ENCODE results near the gene KANK3. TPM values are rescaled to one million over a fixed set of nuclear protein-coding genes. Genes with fewer than 3 reads are reported as not detected.
A peak's percentile ranks its signal among the peaks of the same experiment; 100 is the strongest.
"Not testable (repeated sequence)": the region's sequence is repeated elsewhere in the genome, so short reads cannot be mapped to it uniquely, and the experiment has no call there.

The KANK3 gene
- polyA plus RNA-seq, 1 donor from 2014 or later = 2.8 TPM

DNA sequence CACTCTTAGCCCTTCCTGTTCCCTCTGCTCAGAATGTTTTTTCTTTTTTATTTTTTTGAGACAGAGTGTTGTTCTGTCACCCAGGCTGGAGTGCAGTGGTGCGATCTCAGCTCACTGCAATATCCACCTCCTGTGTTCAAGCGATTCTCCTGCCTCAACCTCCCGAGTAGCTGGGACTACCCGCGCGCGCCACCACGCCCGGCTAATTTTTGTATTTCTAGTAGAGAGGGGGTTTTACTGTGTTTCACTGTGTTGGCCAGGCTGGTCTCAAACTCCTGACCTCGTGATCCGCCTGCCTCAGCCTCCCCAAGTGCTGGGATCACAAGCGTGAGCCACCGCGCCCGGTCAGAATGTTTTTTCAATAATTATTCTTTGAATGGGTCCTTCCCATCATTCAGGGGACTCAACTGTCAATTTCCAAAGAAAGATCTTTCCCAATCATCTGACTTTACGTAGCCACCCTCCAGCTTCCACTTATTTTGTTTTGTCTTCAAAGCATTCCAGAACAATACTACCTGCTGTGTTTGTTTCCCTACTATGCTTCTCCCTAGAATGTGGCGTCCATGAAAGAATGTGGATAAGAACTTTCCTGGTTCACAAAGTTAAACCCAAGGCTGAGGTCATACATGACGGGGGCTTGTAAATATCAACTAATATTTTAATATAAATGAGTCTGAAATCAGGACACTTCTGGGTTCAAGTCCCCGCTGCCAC lies 23.1 kb downstream of the KANK3 start:
- no peaks in the 10 kb centered on the region for H3F3A ChIP-seq (ENCODE audit: insufficient read depth, low read length, poor library complexity, severe bottlenecking)
- peak overlapping the region; percentile 95 for H3K9ac ChIP-seq (ENCODE audit: low read length)
- H3K79me2 ChIP-seq (replicated peaks; ENCODE audit: insufficient read depth, low read length) = peaks cover 29% of the 10 kb centered on the region
- no peaks in the 10 kb centered on the region for H3K9me3 ChIP-seq (ENCODE audit: low read length)
- H3K4me2 ChIP-seq (ENCODE audit: low read length) = peak overlapping the region; percentile 100
- H3K9me2 ChIP-seq (ENCODE audit: insufficient read depth, low read length) = no peaks in the 10 kb centered on the region
- H3K4me3 ChIP-seq (ENCODE audit: low read length) = peak overlapping the region; percentile 83
- no peak for TF ChIP-seq CTCF (IDR thresholded peaks at IDR 0.05; ENCODE audit: poor library complexity, severe bottlenecking)
- TF ChIP-seq, protein P1, sequence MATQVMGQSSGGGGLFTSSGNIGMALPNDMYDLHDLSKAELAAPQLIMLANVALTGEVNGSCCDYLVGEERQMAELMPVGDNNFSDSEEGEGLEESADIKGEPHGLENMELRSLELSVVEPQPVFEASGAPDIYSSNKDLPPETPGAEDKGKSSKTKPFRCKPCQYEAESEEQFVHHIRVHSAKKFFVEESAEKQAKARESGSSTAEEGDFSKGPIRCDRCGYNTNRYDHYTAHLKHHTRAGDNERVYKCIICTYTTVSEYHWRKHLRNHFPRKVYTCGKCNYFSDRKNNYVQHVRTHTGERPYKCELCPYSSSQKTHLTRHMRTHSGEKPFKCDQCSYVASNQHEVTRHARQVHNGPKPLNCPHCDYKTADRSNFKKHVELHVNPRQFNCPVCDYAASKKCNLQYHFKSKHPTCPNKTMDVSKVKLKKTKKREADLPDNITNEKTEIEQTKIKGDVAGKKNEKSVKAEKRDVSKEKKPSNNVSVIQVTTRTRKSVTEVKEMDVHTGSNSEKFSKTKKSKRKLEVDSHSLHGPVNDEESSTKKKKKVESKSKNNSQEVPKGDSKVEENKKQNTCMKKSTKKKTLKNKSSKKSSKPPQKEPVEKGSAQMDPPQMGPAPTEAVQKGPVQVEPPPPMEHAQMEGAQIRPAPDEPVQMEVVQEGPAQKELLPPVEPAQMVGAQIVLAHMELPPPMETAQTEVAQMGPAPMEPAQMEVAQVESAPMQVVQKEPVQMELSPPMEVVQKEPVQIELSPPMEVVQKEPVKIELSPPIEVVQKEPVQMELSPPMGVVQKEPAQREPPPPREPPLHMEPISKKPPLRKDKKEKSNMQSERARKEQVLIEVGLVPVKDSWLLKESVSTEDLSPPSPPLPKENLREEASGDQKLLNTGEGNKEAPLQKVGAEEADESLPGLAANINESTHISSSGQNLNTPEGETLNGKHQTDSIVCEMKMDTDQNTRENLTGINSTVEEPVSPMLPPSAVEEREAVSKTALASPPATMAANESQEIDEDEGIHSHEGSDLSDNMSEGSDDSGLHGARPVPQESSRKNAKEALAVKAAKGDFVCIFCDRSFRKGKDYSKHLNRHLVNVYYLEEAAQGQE (IDR thresholded peaks at IDR 0.05; ENCODE audit: borderline replicate concordance) = no peak
- TF ChIP-seq EP300 (conservative IDR thresholded peaks at IDR 0.05; ENCODE audit: poor library complexity, severe bottlenecking) = no peak
- TF ChIP-seq RAD21 (conservative IDR thresholded peaks at IDR 0.05) = no peak
- no peak for TF ChIP-seq EZH2 (IDR thresholded peaks at IDR 0.05; ENCODE audit: borderline replicate concordance, insufficient read depth, low read length, poor library complexity, severe bottlenecking)
- TF ChIP-seq TAF1 (IDR thresholded peaks at IDR 0.05; ENCODE audit: low read depth) = no peak
- TF ChIP-seq MXI1 (conservative IDR thresholded peaks at IDR 0.05; ENCODE audit: poor library complexity, severe bottlenecking) = no peak
- TF ChIP-seq SMC3 (conservative IDR thresholded peaks at IDR 0.05; ENCODE audit: poor library complexity) = no peak
- no peak for TF ChIP-seq POLR2AphosphoS5 (IDR thresholded peaks at IDR 0.05)
- H4K20me1 ChIP-seq (ENCODE audit: insufficient read depth) = peaks cover 6% of the 10 kb centered on the region
- H3K27ac ChIP-seq (ENCODE audit: low read length) = peak overlapping the region; percentile 90
- H2AFZ ChIP-seq (ENCODE audit: low read depth, low read length) = no peak overlapping the region
- no peaks in the 10 kb centered on the region for H3K36me3 ChIP-seq (ENCODE audit: insufficient read depth, low read length)
- H3K27me3 ChIP-seq (ENCODE audit: insufficient read depth, low read depth, low read length) = no peaks in the 10 kb centered on the region

GRCh38 chr19:8318835-8319234 lies 24.2 kb downstream of the KANK3 start:
- H3F3A ChIP-seq (ENCODE audit: insufficient read depth, low read length, poor library complexity, severe bottlenecking); H3K27ac ChIP-seq (ENCODE audit: low read length); H3K9ac ChIP-seq (ENCODE audit: low read length); H3K9me2 ChIP-seq (ENCODE audit: insufficient read depth, low read length); H3K4me3 ChIP-seq (ENCODE audit: low read length); H3K27me3 ChIP-seq (ENCODE audit: insufficient read depth, low read depth, low read length); H2AFZ ChIP-seq (ENCODE audit: low read depth, low read length); H3K4me2 ChIP-seq (ENCODE audit: low read length); H3K9me3 ChIP-seq (ENCODE audit: low read length); H3K36me3 ChIP-seq (ENCODE audit: insufficient read depth, low read length); H4K20me1 ChIP-seq (ENCODE audit: insufficient read depth): not testable (repeated sequence)
- H3K79me2 ChIP-seq (replicated peaks; ENCODE audit: insufficient read depth, low read length) = peaks cover 29% of the 10 kb centered on the region

Data from neural cell (in vitro differentiated cells).